HepG2 (cell line): ENCODE results near the gene SLU7. TPM values are rescaled to one million over a fixed set of nuclear protein-coding genes. Genes with fewer than 3 reads are reported as not detected.

Source experiments
- ATAC-seq: fragments of 200-7000 bp; cut with Tn5 transposase; 3 replicates; pipeline ENCODE4 v1.9.1; 2020; ENCODE audit warnings: mild to moderate bottlenecking, moderate library complexity
- BruUV-seq: library from RNA; stranded (reverse); fragments of 400-500 nt; replicated peaks from 2 replicates; lab custom pipeline; 2021; lab: Mats Ljungman, UMichigan
- CTCF ChIA-PET: fragments of 300-600 bp; formaldehyde crosslinking; extraction: SDS; loops from one replicate; lab custom pipeline; 2021; ENCODE audit warnings: low total read pairs, inconsistent platforms, low intra/inter-chr PET ratio; lab: Yijun Ruan, JAX
- POLR2A ChIA-PET: fragments of 350-600 bp; sonication (Branson Sonifier 250); formaldehyde crosslinking; loops from one replicate; lab custom pipeline; 2020; ENCODE audit warnings: antibody characterized with exemption, inconsistent platforms; lab: Yijun Ruan, JAX
- DNase-seq: peaks from one replicate; pipeline ENCODE4 v3.0.0-alpha.2; 2015; ENCODE audit warnings: low spot score
- FAIRE-seq: peaks from 3 replicates; lab custom pipeline; 2011; peaks lifted over from hg19 to GRCh38; lab: Jason Lieb, UNC
- H2AFZ ChIP-seq: one replicate; pipeline ENCODE4 v1.6.1; 2011; ENCODE audit warnings: low read length, inconsistent platforms
- H3K27ac ChIP-seq: fragments of 300-600 bp; 3 replicates; pipeline ENCODE4 v1.8.0; 2011; ENCODE audit warnings: mixed run types, mild to moderate bottlenecking, mixed read lengths, low read length, inconsistent platforms; ENCODE audit not compliant: insufficient read depth; ENCODE audit errors: extremely low read length
- H3K27me3 ChIP-seq, 2 experiments: fragments of 200-600 bp in 1 of 2; 2 replicates in 1 of 2; 3 replicates in 1 of 2; pipeline versions ENCODE4 v1.6.0 to v1.8.0; 2011; ENCODE audit warnings: low read length in 2 of 2, mild to moderate bottlenecking in 2 of 2, moderate library complexity in 2 of 2, inconsistent platforms in 1 of 2; ENCODE audit not compliant: insufficient read depth in 2 of 2, control insufficient read depth in 1 of 2
- H3K36me3 ChIP-seq, 2 experiments: fragments of 200-600 bp in 1 of 2; replicated peaks in 1 of 2; 2 replicates in 1 of 2; 3 replicates in 1 of 2; pipeline versions ENCODE4 v1.5.1 to v1.8.0; 2011; ENCODE audit warnings: low read length in 2 of 2, inconsistent platforms in 1 of 2; ENCODE audit not compliant: insufficient read depth in 2 of 2, control insufficient read depth in 1 of 2
- H3K4me1 ChIP-seq: 2 replicates; pipeline ENCODE4 v1.5.1; 2012; ENCODE audit warnings: low read length, inconsistent platforms; ENCODE audit not compliant: insufficient read depth
- H3K4me2 ChIP-seq: 2 replicates; pipeline ENCODE4 v1.6.0; 2011; ENCODE audit warnings: low read depth, low read length, inconsistent platforms
- H3K4me3 ChIP-seq, 3 experiments: fragments of 200-600 bp in 1 of 3; sonication (generic), shearing (Covaris generic) in 1 of 3; replicated peaks in 1 of 3; 2 replicates each; pipeline ENCODE4 v1.5.1; 2011 to 2016; ENCODE audit warnings: low read length in 3 of 3, inconsistent platforms in 2 of 3, low read depth in 2 of 3, mild to moderate bottlenecking in 2 of 3, control low read depth in 1 of 3, mixed read lengths in 1 of 3; ENCODE audit not compliant: insufficient read depth in 1 of 3
- H3K79me2 ChIP-seq: one replicate; pipeline ENCODE4 v1.6.1; 2011; ENCODE audit warnings: low read length, inconsistent platforms; ENCODE audit not compliant: insufficient read depth
- H3K9ac ChIP-seq: 2 replicates; pipeline ENCODE4 v1.6.0; 2011; ENCODE audit warnings: mild to moderate bottlenecking, low read depth, low read length, inconsistent platforms; ENCODE audit not compliant: insufficient read depth
- H3K9me3 ChIP-seq: 2 replicates; pipeline ENCODE4 v1.5.1; 2012; ENCODE audit warnings: mild to moderate bottlenecking, low read length
- H4K20me1 ChIP-seq: 2 replicates; pipeline ENCODE4 v1.6.0; 2011; ENCODE audit warnings: inconsistent platforms, mild to moderate bottlenecking, low read length, moderate library complexity; ENCODE audit not compliant: insufficient read depth
- ASH2L ChIP-seq: fragments of 300-600, 200-600 bp; sonication (generic); IDR thresholded peaks from 2 replicates; pipeline ENCODE4 v1.7.0; 2017; ENCODE audit warnings: low read depth, mild to moderate bottlenecking, moderate library complexity, mixed read lengths, low read length; ENCODE audit not compliant: insufficient read length
- KLF9 ChIP-seq: IDR thresholded peaks from 2 replicates; pipeline ENCODE4 v1.6.1; 2016; ENCODE audit warnings: low read depth
- MAZ ChIP-seq, 2 experiments: sonication (generic) in 1 of 2; formaldehyde crosslinking in 1 of 2; IDR thresholded peaks; 2 replicates each; pipeline versions ENCODE4 v1.5.0 to v1.6.1; 2012 to 2020; ENCODE audit warnings: low read depth in 2 of 2, mild to moderate bottlenecking in 2 of 2, borderline replicate concordance in 1 of 2, improper control_type of control experiment in 1 of 2, low read length in 1 of 2, missing genetic modification reagents in 1 of 2, moderate library complexity in 1 of 2
- WGBS: methylation state at CpG from one replicate; pipeline ENCODE4 v1.1.6; 2017; ENCODE audit warnings: low lambda C conversion rate; 5-methylcytosine and 5-hydroxymethylcytosine counted together
- in situ Hi-C: cut with HindIII; loops from 2 replicates; pipeline ENCODE4 v1.10.0; 2017; ENCODE audit warnings: low pct_unique_long_range_greater_than_20kb; ENCODE audit not compliant: extremely low pct_ligation_motif_present
- intact Hi-C: fragments of 100-400 bp; cut with micrococcal nuclease; formaldehyde crosslinking; loops from one replicate; pipeline ENCODE4 v1.10.0; 2022; ENCODE audit not compliant: unreplicated experiment
- polyA plus RNA-seq, 8 experiments: library from polyadenylated mRNA; depleted of rRNA in 3 of 8; stranded (reverse) in 7 of 8; unstranded in 1 of 8; fragments of >200 nt; fragmentation: Illumina TruSeq in 4 of 8; extraction: Trizol in 4 of 8; gene quantifications; 2 replicates each; pipeline versions ENCODE4 v1.2.1 to v1.2.3, GENCODE V29; 2011 to 2016; ENCODE audit warnings: low read depth in 4 of 8, missing spikeins in 1 of 8, mixed read lengths in 1 of 8; ENCODE audit not compliant: insufficient read depth in 1 of 8
- total RNA-seq, 5 experiments: library from RNA; depleted of rRNA; stranded (reverse); fragments of >200 nt; fragmentation: Illumina TruSeq; extraction: Trizol; gene quantifications; 2 replicates each; pipeline ENCODE4 v1.2.3, GENCODE V29; 2016; ENCODE audit warnings: low read depth in 1 of 5

The SLU7 gene
- total and polyA plus RNA-seq, 2 of the 13 experiments (the other 11 are each of a cell fraction or from before 2014, with no cell fraction given): 24.0 to 39.2 TPM

GRCh38 chr5:160419458-160420330 lies 813 bp upstream of the SLU7 start:
- FAIRE-seq (no peak), DNase-seq (no peak), ATAC-seq (peak; percentile 9)
- Histone ChIP-seq H3K9me3 (no peaks in the 10 kb centered on the region), H3K27ac (peak overlapping the region; percentile 80), H4K20me1 (no peaks in the 10 kb centered on the region; the same call in 1 of the 2 replicates), H3K4me1 (peaks cover 56% of the 10 kb centered on the region), H3K4me2 (peak overlapping the region; percentile 83), H3K27me3 (no peaks in the 10 kb centered on the region; a peak in 1 of 5 replicates), H2AFZ (peak overlapping the region; percentile 94), H3K36me3 (peaks cover 0 to 5% of the 10 kb centered on the region in 2 experiments; a peak in 3 of 5 replicates), H3K4me3 (peak overlapping the region; percentile 81 to 99 (median 96)), H3K9ac (peak overlapping the region; percentile 98), H3K79me2 (peaks cover 61% of the 10 kb centered on the region)
- 3% methylated on average over 11 of the region's 11 CpGs for WGBS
- TF ChIP-seq KLF9 (CRISPR knock-in tag) (no peak), ASH2L (peak; percentile 15), MAZ (IDR thresholded peaks at IDR 0.05; ENCODE audit: borderline replicate concordance, low read depth, low read length) (no peak), MAZ (CRISPR knock-in tag; IDR thresholded peaks at IDR 0.05; ENCODE audit: low read depth) (0 out of 2 replicates have a peak, but pooled peaks have one; percentile 7)
- in situ Hi-C loops: no loop called here
- ChIA-PET CTCF (no interaction called here), POLR2A (interaction anchor here (0.6 to 3.3 kb wide), 10 partner anchors 9 to 474 kb away, joined by 3 to 15 read pairs (median 4); partner anchors contain the start of genes FAM200C and PWWP2A)
- BruUV-seq: no TSS peak
- intact Hi-C loops: loop anchor here (2.0 kb wide), 2 partner anchors 47 to 57 kb away; no protein-coding TSS in a partner anchor
